GM19193 (cell line): Measurements from ENCODE around the gene C11orf68.

Experiments used
- POLR2A ChIP-seq: IDR thresholded peaks from 4 replicates; pipeline ENCODE4 v1.6.1; 2011; ENCODE audit not compliant: insufficient read depth, insufficient read length; ENCODE audit errors: extremely low read depth

C11orf68 gene

GRCh38 chr11:65873318-65874156 is 45.3 kb downstream of the C11orf68 start:
- TF ChIP-seq POLR2A = peak; percentile 68

GRCh38 chr11:65872586-65873317 is 46.1 kb downstream of the C11orf68 start, which contains the start of gene EFEMP2:
TSS of gene EFEMP2 (minus strand) at chr11:65872800. CDS start at chr11:65872354, 446 bp downstream.
- no peak for TF ChIP-seq POLR2A

- TF ChIP-seq POLR2A = no peak
These were observed 46.9 kb downstream of the C11orf68 start for GRCh38 chr11:65871811-65872548.

GRCh38 chr11:65870706-65871681 is 47.9 kb downstream of the C11orf68 start:
- no peak for TF ChIP-seq POLR2A

GRCh38 chr11:65870307-65870658 is 48.6 kb downstream of the C11orf68 start:
- peak; percentile 27 for TF ChIP-seq POLR2A

GRCh38 chr11:65869643-65870306 is 49.1 kb downstream of the C11orf68 start:
- no peak for TF ChIP-seq POLR2A

GRCh38 chr11:65868907-65869306 is 50.0 kb downstream of the C11orf68 start:
- no peak for TF ChIP-seq POLR2A

- TF ChIP-seq POLR2A = no peak
These were observed 50.7 kb downstream of the C11orf68 start for GRCh38 chr11:65868076-65868667.

GRCh38 chr11:65867284-65868071 is 51.4 kb downstream of the C11orf68 start:
- TF ChIP-seq POLR2A = no peak
